SK-N-SH (cell line): ENCODE measurements around the gene TMEM184A.

ENCODE experiments used
- EP300 ChIP-seq, 2 experiments: IDR thresholded peaks; 2 replicates each; pipeline versions ENCODE4 v1.4.0 to v1.6.1; 2012; ENCODE audit warnings: borderline replicate concordance in 1 of 2, low read depth in 1 of 2, low read length in 1 of 2
- POLR2AphosphoS5 ChIP-seq: IDR thresholded peaks from 2 replicates; pipeline ENCODE4 v1.6.1; 2012; ENCODE audit warnings: low read depth, low read length
- RCOR1 ChIP-seq: fragments of 150-350 bp; IDR thresholded peaks from 2 replicates; pipeline ENCODE4 v1.6.1; 2017; ENCODE audit warnings: antibody characterized with exemption, low read length
- YY1 ChIP-seq: IDR thresholded peaks from 2 replicates; pipeline ENCODE4 v1.4.0; 2012; ENCODE audit warnings: low read depth, mild to moderate bottlenecking
- TF ChIP-seq, protein P1 (sequence below): fragments of 200-600 bp; sonication (generic); IDR thresholded peaks from 2 replicates; pipeline ENCODE4 v1.6.1; 2017; ENCODE audit warnings: antibody characterized with exemption, mild to moderate bottlenecking, moderate library complexity

DNA sequence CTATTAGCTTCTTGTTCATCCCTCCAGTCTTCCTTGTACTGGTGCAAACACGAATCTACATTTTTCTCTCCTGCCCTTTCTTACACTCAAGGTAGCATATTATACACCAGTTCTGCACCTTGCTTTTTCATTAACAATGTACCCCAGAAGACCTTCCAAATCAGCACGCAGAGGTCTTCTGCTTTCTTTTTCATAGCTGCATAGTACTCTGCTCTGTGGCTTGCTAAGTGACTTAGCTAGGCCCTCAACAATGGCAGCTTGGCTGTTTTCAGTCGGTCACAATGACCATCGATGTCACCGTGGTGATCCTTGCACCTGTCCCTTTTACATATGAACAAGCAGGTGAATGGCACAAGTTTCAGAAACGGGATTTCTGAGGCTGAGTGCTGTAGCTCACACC, 30.6 kb downstream of the TMEM184A start:
- no peak for TF ChIP-seq EP300 (IDR thresholded peaks at IDR 0.05; ENCODE audit: borderline replicate concordance in 1 of 2, low read depth in 1 of 2, low read length in 1 of 2)
- no peak for TF ChIP-seq POLR2AphosphoS5
- no peak for TF ChIP-seq RCOR1
- TF ChIP-seq, protein P1, sequence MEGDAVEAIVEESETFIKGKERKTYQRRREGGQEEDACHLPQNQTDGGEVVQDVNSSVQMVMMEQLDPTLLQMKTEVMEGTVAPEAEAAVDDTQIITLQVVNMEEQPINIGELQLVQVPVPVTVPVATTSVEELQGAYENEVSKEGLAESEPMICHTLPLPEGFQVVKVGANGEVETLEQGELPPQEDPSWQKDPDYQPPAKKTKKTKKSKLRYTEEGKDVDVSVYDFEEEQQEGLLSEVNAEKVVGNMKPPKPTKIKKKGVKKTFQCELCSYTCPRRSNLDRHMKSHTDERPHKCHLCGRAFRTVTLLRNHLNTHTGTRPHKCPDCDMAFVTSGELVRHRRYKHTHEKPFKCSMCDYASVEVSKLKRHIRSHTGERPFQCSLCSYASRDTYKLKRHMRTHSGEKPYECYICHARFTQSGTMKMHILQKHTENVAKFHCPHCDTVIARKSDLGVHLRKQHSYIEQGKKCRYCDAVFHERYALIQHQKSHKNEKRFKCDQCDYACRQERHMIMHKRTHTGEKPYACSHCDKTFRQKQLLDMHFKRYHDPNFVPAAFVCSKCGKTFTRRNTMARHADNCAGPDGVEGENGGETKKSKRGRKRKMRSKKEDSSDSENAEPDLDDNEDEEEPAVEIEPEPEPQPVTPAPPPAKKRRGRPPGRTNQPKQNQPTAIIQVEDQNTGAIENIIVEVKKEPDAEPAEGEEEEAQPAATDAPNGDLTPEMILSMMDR = no peak
- no peak for TF ChIP-seq YY1
